GM19372 (cell line): ENCODE data around the gene USO1.
"Not testable (repeated sequence)": the region's sequence is repeated elsewhere in the genome, so short reads cannot be mapped to it uniquely, and the experiment has no call there.

Experiments used
- ATAC-seq: cut with Tn5 transposase; IDR thresholded peaks from one replicate; pipeline ENCODE4 v1.9.1; 2021; ENCODE audit warnings: mild to moderate bottlenecking, low read depth, moderate library complexity; ENCODE audit not compliant: unreplicated experiment

Gene USO1

DNA sequence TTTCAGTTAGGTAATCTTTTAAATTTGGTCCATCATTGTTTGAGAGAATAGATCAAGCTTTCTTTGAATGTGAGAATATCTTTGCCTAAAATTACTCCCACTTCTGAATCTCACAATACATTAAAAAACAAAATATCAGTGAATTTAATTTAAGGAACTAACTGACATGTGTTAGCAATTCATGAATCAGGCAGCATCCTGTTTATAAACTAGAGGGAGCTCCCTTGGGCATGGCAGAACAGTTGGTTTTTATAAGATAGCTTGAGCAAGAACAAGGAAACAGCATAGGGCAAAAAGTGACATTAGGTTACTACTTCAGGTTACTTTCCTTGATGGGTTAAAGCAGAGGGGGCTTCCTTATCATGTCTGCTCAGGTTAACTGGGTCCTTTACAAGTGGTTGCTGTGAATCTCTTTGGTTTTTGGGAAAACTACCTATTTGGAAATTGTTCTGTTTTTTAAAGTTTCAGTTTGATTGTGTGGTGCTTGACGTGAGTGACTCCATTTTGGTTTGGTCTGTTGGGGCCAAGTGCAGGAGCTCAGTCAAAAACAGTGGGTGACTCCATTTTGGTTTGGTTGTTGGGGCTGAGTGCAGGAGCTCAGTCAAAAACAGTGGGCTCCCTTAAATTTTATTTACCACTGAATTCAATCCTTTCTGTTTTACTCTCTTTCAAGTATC lies 109.9 kb downstream of the USO1 start:
- no peak for ATAC-seq

- ATAC-seq: no peak
Measured at GRCh38 chr4:75834772-75835154, 110.4 kb downstream of the USO1 start.

DNA sequence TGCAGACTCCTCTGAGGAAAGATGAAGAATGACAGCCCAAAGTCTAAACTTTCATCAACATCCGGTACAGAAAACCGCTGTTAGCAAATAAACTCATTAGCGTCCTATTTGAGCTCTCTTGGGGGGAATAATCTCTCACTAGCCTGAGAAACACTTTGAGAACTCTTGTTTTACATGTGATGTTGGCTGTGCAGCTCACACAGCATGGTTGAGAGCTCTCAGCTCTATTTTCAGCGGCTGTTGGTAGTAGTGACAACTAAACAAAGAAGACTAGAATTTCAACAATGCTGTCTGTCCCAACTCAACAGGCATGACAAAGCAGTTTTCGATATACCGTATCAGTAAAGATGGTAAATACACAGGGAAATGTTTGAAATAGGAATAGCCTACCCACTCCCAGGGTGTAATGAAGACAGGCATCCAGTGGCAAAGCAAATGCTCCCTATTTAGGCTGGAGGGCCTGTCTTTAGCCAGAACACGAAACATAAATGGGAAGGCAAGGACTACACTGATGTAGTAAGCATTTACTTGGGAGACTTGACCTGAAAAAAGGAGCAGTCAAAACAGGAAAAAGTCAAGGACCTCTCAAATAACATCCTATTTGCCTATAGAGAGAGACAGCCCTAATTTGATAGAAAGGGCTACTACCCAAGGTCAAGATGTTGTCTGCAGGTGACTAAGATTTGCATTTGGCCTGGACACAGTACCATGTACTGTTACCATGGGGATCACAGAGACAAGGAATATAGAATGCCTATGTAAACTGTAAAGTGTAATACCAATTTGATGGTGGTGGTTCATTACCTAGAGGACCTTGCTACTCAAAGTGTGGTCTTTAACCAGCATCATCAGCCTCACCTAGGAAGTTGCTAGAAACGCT lies 117.5 kb downstream of the USO1 start:
- no peak for ATAC-seq

DNA sequence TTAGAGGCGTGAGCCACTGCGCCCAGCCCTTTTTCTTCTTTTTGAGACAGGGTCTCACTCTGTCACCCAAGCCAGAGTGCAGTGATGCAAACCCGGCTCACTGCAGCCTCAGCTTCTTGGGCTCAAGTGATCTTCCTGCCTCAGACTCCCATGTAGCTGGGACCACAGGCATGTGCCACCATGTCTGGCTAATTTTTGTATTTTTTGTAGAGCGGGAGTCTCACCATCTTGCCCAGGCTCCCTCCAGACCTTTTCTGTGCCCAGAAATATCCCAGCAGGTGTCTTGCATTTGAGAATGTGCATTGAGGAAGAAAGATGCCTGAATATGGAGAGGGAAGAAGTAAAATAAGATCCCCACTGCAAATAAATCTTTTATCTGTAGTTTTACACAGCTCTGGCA lies 119.2 kb downstream of the USO1 start:
- no peak for ATAC-seq

DNA sequence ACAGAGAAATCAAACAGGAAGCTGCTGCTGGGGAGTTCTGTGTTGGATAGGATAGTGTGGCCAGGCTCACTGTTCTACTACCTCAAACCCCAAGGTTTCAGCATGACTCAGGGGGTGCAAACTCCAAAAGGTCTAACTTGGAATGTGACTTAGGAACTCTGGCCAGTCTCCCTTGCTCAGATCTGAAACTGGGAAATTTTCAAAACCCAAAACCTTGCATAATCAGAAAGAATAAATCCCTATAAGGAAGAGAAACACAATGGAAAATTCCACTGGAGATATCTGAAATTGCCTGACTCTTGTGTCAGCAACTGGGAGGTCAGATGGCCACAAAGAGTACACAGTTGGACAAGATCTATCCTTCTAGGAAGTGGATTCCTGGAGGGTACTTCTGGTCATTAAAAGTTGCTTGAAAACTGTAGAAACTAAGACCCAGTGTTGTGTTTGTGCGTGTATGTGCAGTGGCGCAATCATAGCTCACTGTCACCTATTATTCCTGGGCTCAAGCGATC lies 119.8 kb downstream of the USO1 start:
- ATAC-seq: no peak

DNA sequence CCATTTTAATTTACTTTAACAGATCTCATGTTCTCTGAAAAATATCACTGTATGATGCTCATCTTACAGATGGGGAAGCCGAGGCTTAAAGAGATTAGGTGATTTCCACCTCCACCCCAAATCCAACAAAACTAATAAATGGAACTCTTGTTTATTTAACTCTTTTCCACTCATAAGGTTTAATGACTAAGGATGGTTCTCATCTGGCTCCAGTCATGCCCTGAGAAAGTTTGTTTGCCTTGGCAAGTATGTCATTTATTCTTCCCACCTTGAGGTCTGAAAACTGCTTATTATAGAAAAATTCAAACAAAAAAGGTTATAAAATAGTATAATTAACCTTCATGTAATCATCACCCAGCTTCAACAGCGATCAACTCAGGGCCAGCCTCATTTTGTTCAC lies 121.6 kb downstream of the USO1 start:
- no peak for ATAC-seq

GRCh38 chr4:75848171-75848760 lies 123.9 kb downstream of the USO1 start:
- ATAC-seq: not testable (repeated sequence)

DNA sequence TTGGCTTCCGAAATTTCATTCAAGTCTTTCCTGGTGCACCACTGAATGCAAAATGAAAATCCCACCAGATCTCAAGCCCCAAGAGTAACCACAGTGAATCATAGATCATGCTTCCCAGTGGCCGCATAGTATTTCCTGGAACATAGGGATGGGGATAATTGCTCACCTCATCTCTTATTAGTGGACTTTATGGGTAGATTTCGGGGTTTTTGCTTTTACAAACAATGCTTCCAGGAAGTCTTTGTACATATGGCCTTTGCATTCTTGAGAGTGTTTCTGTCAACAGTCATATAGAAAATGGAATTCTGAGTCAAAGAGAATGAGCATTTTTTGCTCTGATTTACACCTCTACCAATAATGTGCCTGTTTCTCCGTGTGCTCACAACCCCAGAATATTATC lies 124.5 kb downstream of the USO1 start:
- ATAC-seq: no peak

DNA sequence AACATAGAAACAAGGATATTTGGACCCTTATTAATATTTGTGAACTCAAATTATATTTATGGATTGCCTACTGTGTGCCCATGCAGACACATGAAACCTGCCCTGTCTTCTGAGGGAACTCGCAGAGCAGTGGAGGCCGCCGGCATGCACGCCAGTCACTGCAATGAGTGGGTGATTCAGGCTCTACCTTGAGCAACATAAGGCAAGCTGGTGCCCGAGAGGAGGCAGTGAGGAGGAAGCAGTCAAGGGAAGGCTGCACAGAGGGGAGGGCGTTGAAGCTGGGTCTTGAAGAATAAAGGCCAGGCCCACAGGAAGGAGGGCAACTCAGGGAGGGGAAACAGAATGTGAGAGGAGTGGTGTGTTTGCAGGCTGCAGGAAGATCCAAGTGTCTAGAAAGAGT lies 125.1 kb downstream of the USO1 start:
- ATAC-seq: no peak

GRCh38 chr4:75858721-75859120 lies 134.3 kb downstream of the USO1 start:
- ATAC-seq: no peak

DNA sequence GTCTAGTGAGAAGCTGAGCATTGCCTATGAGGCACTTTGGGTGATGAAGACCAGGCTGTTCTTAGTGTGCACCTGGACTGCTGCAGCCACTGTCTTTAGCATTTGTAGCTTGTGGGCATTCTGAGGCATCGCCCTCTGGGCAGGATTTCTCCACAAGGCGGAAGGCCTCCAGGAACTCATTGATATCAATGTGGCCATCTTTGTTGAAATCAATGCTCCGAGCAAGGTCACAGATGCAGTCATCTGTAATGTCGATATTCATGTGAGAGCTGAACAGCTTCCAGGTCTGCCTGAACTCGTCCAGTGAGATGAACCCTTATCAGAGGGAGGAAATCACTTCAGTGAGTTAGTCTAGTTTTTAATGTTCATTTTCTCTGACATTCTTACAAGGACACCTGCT lies 136.2 kb downstream of the USO1 start:
- ATAC-seq: no peak
